ENCODE results near the gene FHIP1B. TPM values are rescaled to one million over a fixed set of nuclear protein-coding genes. Genes with fewer than 3 reads are reported as not detected.

Gene FHIP1B
- total RNA-seq, 1 experiment from 2014 or later, result 42.8 TPM

GRCh38 chr11:6202041-6202440 lies 32.4 kb downstream of the FHIP1B start:
- H3K4me1 ChIP-seq (ENCODE audit: control insufficient read depth, insufficient read depth, low read length), result no peaks in the 10 kb centered on the region
- H3K9me3 ChIP-seq (ENCODE audit: control insufficient read depth, insufficient read depth, low read depth, low read length), result no peaks in the 10 kb centered on the region
- no peaks in the 10 kb centered on the region for H3K27me3 ChIP-seq (ENCODE audit: control insufficient read depth, insufficient read depth, low read length)
- no peak for DNase-seq (ENCODE audit: low read depth, low spot score)
- H3K36me3 ChIP-seq (ENCODE audit: control insufficient read depth, insufficient read depth, low read length), result no peaks in the 10 kb centered on the region; the same call in 1 of the 2 replicates
- no peak overlapping the region for H3K27ac ChIP-seq (ENCODE audit: low read length)
- intact Hi-C loops (cut with micrococcal nuclease; ENCODE audit: unreplicated experiment) (no loop called here), in situ Hi-C loops (cut with HindIII; ENCODE audit: low pct_unique_long_range_greater_than_20kb, low sequenced_read_pairs) (no loop called here)
- POLR2A ChIA-PET, result no interaction called here
- ATAC-seq, result no peak
- TF ChIP-seq CTCF (IDR thresholded peaks at IDR 0.05) (no peak), REST (IDR thresholded peaks at IDR 0.05; ENCODE audit: insufficient read depth in 1 of 2, low read depth in 2 of 2, low read length in 1 of 2) (no peak), TCF7L2 (IDR thresholded peaks at IDR 0.05; ENCODE audit: low read depth, low read length) (no peak), SIN3A (IDR thresholded peaks at IDR 0.05; ENCODE audit: borderline replicate concordance, insufficient read depth, low read depth, low read length) (no peak), POLR2AphosphoS5 (IDR thresholded peaks at IDR 0.05; ENCODE audit: low read depth, low read length) (no peak)
- CTCF ChIA-PET, result no interaction called here
- no TSS peak for BruUV-seq (replicated peaks)
- H3K4me3 ChIP-seq (ENCODE audit: low read depth in 2 of 2, low read length in 2 of 2), result no peak overlapping the region

GRCh38 chr11:6201481-6201880 lies 33.0 kb downstream of the FHIP1B start:
- BruUV-seq (replicated peaks), result no TSS peak
- Histone ChIP-seq H3K9me3 (ENCODE audit: control insufficient read depth, insufficient read depth, low read depth, low read length) (no peaks in the 10 kb centered on the region), H3K4me1 (ENCODE audit: control insufficient read depth, insufficient read depth, low read length) (no peaks in the 10 kb centered on the region), H3K4me3 (ENCODE audit: low read depth in 2 of 2, low read length in 2 of 2) (no peak overlapping the region), H3K36me3 (ENCODE audit: control insufficient read depth, insufficient read depth, low read length) (no peaks in the 10 kb centered on the region; the same call in 1 of the 2 replicates), H3K27ac (ENCODE audit: low read length) (no peak overlapping the region), H3K27me3 (ENCODE audit: control insufficient read depth, insufficient read depth, low read length) (no peaks in the 10 kb centered on the region; the same call in 1 of the 2 replicates)
- POLR2A ChIA-PET, result no interaction called here
- DNase-seq (ENCODE audit: low read depth, low spot score) (no peak), ATAC-seq (no peak)
- CTCF ChIA-PET, result no interaction called here
- TF ChIP-seq POLR2AphosphoS5 (IDR thresholded peaks at IDR 0.05; ENCODE audit: low read depth, low read length) (no peak), CTCF (IDR thresholded peaks at IDR 0.05) (no peak), SIN3A (IDR thresholded peaks at IDR 0.05; ENCODE audit: borderline replicate concordance, insufficient read depth, low read depth, low read length) (no peak), REST (IDR thresholded peaks at IDR 0.05; ENCODE audit: insufficient read depth in 1 of 2, low read depth in 2 of 2, low read length in 1 of 2) (no peak), TCF7L2 (IDR thresholded peaks at IDR 0.05; ENCODE audit: low read depth, low read length) (no peak)
- intact Hi-C loops (cut with micrococcal nuclease; ENCODE audit: unreplicated experiment) (no loop called here), in situ Hi-C loops (cut with HindIII; ENCODE audit: low pct_unique_long_range_greater_than_20kb, low sequenced_read_pairs) (no loop called here)

Measured in Panc1 (cell line).